GM18517 (cell line): Measurements from ENCODE around the gene CDC14B.
A peak's percentile ranks its signal among the peaks of the same experiment; 100 is the strongest.
"Not testable (repeated sequence)": the region's sequence is repeated elsewhere in the genome, so short reads cannot be mapped to it uniquely, and the experiment has no call there.

Experiments used
- ATAC-seq: cut with Tn5 transposase; IDR thresholded peaks from one replicate; pipeline ENCODE4 v1.9.1; 2021; ENCODE audit warnings: mild to moderate bottlenecking, moderate library complexity; ENCODE audit not compliant: unreplicated experiment

CDC14B gene

DNA sequence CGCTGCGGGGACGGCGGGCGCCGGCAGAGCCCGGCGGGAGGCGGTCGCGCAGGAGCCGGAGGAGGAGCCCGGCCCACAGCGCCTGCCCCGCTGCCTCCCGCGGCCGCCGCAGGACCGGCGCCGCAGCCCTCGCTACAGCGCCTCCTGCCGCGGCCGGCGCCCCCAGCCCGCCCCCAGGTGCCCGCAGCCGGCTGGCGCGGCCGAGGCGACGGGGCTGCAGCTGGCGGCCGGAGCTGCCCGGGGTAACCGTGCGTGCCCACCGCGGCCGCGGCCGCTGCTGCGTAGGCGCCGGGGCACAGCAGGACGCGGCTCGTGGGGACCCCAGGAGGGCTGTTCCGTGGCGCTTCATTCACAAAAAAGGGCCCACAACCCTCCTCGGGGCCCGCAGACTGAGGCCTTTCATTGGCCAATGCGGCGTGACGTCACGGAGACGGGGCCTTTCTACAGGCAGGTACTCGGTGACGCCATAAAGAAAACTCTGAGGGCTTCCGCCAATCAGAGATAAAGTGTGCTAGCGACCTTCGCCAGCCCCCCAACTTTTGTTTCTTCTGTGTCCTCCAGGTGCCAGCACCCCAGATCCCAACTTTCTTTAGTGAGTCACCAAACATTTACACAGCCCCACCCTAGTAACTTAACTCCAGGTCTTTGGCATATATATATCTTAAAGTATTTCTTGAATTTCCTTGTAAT is at the start of gene CDC14B:
TSS of gene CDC14B (minus strand) at position 353 of the 690 bp plus-strand sequence. CDS start 465 bp downstream, outside the sequence.
- ATAC-seq: peak; percentile 59

GRCh38 chr9:96668868-96669534 is 49.4 kb upstream of the CDC14B start:
- ATAC-seq: no peak

GRCh38 chr9:96667363-96667728 is 47.7 kb upstream of the CDC14B start:
- no peak for ATAC-seq

GRCh38 chr9:96666653-96667362 is 47.2 kb upstream of the CDC14B start:
- peak; percentile 71 for ATAC-seq

DNA sequence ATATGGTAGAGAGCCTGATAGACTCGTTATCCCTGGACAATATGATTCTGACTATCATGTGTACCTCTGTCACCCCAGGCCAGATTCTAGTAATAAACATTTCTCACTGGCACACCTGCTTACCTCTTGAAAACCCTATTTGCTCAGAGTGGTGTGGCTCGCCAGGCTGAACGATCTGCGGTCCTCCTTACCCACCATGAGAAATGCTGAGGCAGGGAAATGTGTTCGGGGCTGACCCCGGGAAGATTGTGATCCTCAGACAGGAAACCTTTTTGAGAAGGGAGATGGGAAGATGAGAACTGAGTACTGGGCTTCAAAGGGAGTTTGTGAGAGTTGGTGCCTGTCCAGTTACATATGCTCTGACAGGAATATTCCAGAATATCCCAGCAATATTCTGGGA is 46.1 kb upstream of the CDC14B start:
- no peak for ATAC-seq

- ATAC-seq: no peak
These were observed 44.0 kb upstream of the CDC14B start for GRCh38 chr9:96663506-96664120.

DNA sequence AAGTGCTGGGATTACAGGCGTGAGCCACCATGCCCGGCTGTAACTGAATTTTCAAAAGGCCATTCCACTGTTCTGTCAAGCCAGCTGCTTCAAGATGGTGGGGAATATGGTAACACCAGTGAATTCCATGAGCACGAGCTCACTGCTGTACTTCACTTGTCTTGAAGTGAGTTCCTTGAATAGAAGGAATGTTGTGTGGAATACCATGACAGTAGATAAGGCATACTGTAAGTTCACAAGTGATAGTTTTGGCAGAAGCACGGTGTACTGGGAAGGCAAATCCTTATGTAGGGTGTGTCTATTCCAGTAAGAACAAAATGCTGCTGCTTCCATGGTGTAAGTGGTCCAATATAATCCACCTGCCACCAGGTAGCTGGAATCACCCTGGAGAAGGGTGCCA is 42.1 kb upstream of the CDC14B start:
- ATAC-seq: no peak

GRCh38 chr9:96660692-96661248 is 41.1 kb upstream of the CDC14B start:
- no peak for ATAC-seq

DNA sequence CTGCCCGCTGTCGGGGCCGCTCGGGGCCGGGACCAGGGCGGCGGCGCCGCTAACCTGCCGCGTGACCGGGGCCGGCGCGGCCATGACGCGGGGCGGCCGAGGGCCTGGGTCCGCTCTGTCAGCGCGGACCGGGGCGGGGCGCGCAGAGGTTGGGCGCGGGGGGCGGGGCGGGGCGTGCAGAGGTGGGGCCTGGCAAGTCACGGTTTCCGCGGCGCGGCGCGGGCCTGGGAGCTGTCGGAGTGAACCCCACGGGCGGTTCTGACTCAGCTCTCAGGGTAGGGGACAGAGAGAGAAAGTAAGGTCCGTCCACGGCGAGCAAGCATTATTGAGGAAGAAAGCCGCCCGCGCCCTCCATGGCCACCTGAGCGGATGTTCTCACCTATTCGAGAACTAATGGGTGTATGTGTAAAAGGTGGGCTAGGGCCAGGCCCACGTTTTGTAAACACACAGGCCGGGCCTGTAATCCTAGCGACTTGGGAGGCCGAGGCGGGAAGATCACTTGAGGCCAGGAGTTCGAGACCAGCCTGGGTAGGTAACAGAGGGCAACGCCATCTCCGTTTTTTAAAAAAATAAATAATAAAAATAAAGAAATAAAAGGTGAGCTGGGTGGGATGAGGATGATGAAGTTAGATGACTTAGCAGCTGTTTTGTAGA is 35.7 kb upstream of the CDC14B start, which contains the start of gene PRXL2C:
TSS of gene PRXL2C (minus strand) at position 120 of the 654 bp plus-strand sequence. CDS start at position 84, 36 bp downstream.
- peak; percentile 37 for ATAC-seq

GRCh38 chr9:96654450-96655197 is 35.0 kb upstream of the CDC14B start:
- ATAC-seq: peak; percentile 61

DNA sequence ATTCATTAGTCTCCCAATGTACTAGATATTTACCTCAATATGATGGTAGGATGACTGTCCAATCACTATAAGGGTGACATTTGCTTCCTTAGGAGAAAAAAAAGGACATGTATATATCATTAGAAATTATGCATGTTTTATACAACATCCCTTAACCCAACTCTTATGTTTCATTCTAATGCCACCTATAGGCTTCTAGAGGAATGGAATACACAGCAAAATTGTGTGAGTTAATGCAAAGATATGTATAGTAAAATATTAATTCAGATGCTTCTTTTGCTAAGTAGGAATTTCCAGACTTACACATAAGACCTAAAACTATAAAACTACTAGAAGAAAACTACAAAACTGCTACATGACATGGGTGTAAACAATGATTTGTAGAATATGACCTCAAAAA is 32.0 kb upstream of the CDC14B start:
- ATAC-seq: no peak

DNA sequence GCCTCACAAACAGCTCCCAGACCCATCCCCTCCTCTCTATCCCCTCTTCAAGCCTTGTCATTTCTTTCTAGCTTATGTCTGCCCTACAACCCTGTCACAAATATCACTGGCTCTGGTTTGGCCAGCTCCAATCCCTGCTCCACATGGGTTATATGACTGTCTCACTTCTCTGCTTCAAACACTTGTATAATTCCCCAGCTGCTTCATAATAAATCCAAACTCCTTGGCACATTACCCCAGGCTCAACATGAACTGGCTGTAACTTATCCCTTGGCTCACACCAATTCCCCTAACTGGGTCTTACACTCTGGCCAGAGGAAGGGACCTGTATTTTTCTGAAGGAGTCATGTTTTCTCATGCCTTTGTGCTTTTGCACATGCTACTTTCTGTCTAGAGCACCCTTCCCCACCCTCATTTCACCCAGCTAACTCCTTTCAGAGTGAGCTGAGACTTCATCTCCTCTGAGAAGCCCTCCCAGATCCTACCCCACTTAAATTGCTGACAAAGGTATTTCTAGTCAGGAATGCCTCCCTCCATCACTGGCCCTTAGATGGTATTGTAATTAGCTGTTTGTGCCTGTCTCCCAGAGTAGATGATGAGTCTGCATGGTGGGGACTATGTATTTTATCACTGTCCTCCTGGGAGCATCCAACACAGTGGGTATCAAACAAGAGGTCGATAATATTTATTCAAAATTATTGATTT is 30.1 kb upstream of the CDC14B start:
- ATAC-seq: no peak

DNA sequence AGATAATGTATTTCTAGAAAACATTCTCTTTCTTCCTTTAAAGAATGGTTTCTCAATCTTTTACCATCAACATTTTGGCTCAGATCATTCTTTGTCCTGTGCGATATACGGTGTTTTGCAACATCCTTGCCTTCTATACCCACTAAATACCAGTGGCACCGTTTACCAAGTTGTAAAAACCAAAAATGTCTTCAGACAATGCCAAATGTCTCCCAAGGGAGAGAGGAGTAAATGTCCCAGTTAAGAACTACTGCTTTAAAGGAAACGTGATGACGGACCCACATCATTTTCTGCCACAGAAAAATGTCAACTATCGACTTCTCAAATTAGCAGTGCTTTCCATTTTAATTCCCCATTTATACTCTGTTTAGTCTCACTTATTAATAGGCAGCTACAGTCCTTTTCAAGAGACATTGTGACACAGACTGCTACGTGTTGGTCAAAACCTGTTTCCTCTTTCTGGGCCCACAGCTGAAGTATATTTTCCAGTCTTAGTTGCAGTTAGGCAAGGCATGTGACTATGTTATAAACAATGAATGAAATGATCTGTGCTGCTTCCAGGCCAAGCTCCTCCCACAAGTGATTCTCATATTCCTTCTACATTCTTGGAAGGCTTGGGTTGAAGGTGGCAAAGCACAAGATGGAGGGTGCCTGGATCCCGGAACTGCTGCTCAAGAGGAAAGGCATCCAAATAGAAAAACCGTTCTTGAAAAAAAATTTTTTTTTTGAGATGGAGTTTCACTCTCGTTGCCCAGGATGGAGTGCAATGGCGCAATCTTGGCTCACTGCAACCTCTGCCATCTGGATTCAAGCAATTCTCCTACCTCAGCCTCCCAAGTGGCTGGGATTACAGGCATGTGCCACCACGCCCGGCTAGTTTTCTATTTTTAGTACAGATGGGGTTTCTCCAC is 26.7 kb upstream of the CDC14B start:
- no peak for ATAC-seq

DNA sequence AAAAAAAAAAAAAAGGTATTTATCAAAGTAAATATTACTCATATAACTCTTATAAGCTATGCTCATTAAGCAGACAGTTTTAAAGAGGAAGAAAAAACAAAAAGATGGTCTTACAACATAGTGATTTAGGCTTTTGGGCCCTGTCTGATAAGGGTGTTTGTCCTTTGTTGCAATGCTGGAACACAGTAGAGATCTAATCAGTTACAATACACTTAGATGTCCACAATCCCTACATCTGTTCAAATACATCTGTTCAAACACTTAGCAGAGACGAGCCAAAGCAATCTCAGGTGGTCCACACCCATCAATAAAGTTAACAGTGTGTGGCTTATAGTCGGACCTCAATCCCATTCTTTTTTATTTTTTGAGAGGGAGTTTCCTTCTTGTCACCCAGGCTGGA is 24.5 kb upstream of the CDC14B start:
- no peak for ATAC-seq

- no peak for ATAC-seq
These were observed 21.9 kb upstream of the CDC14B start for GRCh38 chr9:96641514-96641913.

DNA sequence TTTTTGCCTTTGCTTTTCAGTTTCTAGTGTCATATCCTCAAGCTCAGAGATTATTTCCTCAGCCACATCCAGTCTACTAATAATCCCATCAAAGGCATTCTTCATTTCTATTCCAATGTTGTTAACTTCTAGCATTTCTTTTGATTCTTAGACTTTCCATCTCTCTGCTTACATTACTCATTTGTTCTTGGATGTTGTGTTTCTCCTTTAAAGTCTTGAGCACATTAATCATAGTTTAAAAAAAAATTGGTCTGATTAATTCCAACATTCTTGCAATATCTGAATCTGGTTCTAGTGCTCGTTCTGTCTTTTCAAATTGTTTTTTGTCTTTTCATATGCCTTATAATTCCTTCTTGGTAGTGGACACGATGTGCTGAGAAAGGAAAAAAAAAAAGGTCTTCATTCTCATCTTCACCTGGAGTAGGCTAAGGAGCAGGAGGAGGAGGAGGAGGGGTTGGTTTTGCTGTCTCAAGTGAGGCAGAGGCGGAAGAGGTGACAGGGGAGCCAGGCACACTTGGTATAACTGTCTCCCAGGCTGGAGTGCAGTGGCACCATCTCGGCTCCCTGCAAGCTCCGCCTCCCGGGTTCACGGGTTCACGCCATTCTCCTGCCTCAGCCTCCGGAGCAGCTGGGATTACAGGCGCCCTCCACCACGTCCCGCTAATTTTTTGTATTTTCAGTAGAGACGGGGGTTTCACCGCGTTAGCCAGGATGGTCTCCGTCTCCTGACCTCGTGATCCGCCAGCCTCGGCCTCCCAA is 19.1 kb upstream of the CDC14B start:
- ATAC-seq: no peak

DNA sequence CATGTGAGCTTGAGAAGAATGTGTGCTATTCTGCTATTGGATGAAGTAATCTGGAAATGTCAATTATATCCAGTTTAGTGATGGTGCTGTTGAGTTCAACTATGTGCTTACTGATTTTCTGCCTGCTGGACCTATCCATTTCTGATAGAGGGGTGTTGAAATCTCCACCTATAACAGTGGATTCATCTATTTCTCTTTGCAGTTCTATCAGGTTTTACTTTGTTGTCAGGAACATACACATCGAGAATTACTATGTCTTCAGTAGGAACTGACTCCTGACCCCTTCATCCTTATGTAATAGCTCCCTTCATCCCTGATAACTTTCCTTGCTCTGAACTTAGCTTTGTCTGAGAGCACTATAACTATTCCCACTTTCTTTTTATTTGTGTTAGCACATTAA is 16.7 kb upstream of the CDC14B start:
- no peak for ATAC-seq

- ATAC-seq: not testable (repeated sequence)
These were observed 13.9 kb upstream of the CDC14B start for GRCh38 chr9:96633579-96633978.
